Heart right ventricle (tissue), 16 donors: ENCODE measurements around the gene SLCO2A1. TPM values are rescaled to one million over a fixed set of nuclear protein-coding genes. Genes with fewer than 3 reads are reported as not detected.

Experiments
- ATAC-seq, 8 donors: fragments of 200-7000 bp; cut with Tn5 transposase; one replicate each; pipeline ENCODE4 v1.9.1; 2020; ENCODE audit warnings: mild to moderate bottlenecking in 8 of 8, moderate library complexity in 8 of 8, moderate number of reproducible peaks in 1 of 8
- DNase-seq, 2 donors: peaks; one replicate each; pipeline ENCODE4 v3.0.0-alpha.2; 2020
- H3K27ac ChIP-seq, 10 donors: fragments of 200-600 bp; sonication (generic) in 2 of 10; one replicate each; pipeline versions ENCODE4 v1.5.0 to v1.8.0; 2020 to 2022; ENCODE audit warnings: mild to moderate bottlenecking in 3 of 10
- H3K27me3 ChIP-seq, 7 donors: fragments of 200-600 bp; one replicate each; pipeline ENCODE4 v1.8.0; 2021 to 2022; ENCODE audit warnings: mild to moderate bottlenecking in 2 of 7
- H3K36me3 ChIP-seq, 9 donors: fragments of 200-600 bp; sonication (generic) in 1 of 9; one replicate each; pipeline versions ENCODE4 v1.5.0 to v1.8.0; 2020 to 2022; ENCODE audit warnings: mild to moderate bottlenecking in 2 of 9
- H3K4me1 ChIP-seq, 9 donors: fragments of 200-600 bp; sonication (generic) in 1 of 9; one replicate each; pipeline versions ENCODE4 v1.5.0 to v1.8.0; 2020 to 2022; ENCODE audit warnings: mild to moderate bottlenecking in 4 of 9
- H3K4me3 ChIP-seq, 10 donors: fragments of 200-600 bp; sonication (generic) in 2 of 10; one replicate each; pipeline versions ENCODE4 v1.5.0 to v1.8.0; 2020 to 2022; ENCODE audit warnings: mild to moderate bottlenecking in 7 of 10, moderate library complexity in 2 of 10
- H3K9me3 ChIP-seq, 11 donors: fragments of 200-600 bp in 10 of 11; sonication (generic) in 2 of 11; one replicate each; pipeline versions ENCODE4 v1.5.0 to v1.8.0; 2013 to 2022; ENCODE audit warnings: mild to moderate bottlenecking in 2 of 11, control low read depth in 1 of 11, moderate library complexity in 1 of 11
- WGBS, 2 donors: extraction: QIAGEN DNeasy Blood & Tissue Kit; methylation state at CpG; one replicate each; pipeline ENCODE4 v1.1.7; 2013; ENCODE audit warnings: inconsistent platforms in 1 of 2; 5-methylcytosine and 5-hydroxymethylcytosine counted together
- intact Hi-C, 10 donors: fragments of 100-400 bp; cut with DNase I; formaldehyde crosslinking; loops; one replicate each; pipeline versions ENCODE4 v1.11.1 to v1.14.2; 2022
- polyA plus RNA-seq, 2 donors: library from polyadenylated mRNA; stranded (reverse); fragments of 200-250 nt; gene quantifications; one replicate each; pipeline ENCODE4 v1.2.3, GENCODE V29; 2013
- total RNA-seq, 10 donors: library from RNA; stranded (reverse); fragmentation: NEBNext Ultra II Directional in 3 of 10; extraction: Animal tissue kit (Norgen Biotek cat#: 25700) in 3 of 10; gene quantifications; one replicate each; pipeline versions ENCODE4 v1.2.1 to v1.2.4, GENCODE V29; 2021 to 2023
- TF ChIP-seq, protein P1 (sequence below), 9 donors: fragments of 200-600 bp; sonication (generic) in 2 of 9; IDR thresholded peaks; one replicate each; pipeline versions ENCODE4 v1.5.0 to v1.8.0; 2021 to 2022; ENCODE audit warnings: antibody characterized with exemption in 9 of 9, mild to moderate bottlenecking in 5 of 9, moderate library complexity in 1 of 9
- donor health status: Arrhythmogenic right ventricular cardiomyopathy.
- donor health status: ischemic (EF 13 %, LVEDD 7.1; RV severe dilation, severe dysfunction).
- donor health status: healthy with polysubstance abuse.
- donor health status: DM: no; HTN: yes; CAD: no.
- donor health status: DM: no; HTN: no; CAD: no.
- donor health status: ischemic (EF 25% LVEDD 6.9; RV normal size, moderate dysfunction).
- donor health status: ischemic (EF 25% LVEDD 5.7; RV mildly dilated, moderate dysfunction).
- donor health status: healthy.
- donor health status: DM: yes; HTN: yes; CAD: no.
- donor health status: Ischemic cardiomyopathy.
- donor health status: ischemic (EF 35%, LVEDD 5.7; RV mildly dilated, moderate dysfunction).
- donor health status: nonischemic (EF 11% LVEDD 7.7; RV severe dilation, severe dysfunction).
- donor health status: DM: yes; HTN: yes; CAD: no.
- donor health status: PGD.
- donor health status: ischemic (EF 29% LVEDD 5.4; RV normal size, mild dysfunction).
- donor health status: nonischemic (EF 23%, LVEDD 6.1; RV moderate dilation, normal function).

Gene SLCO2A1
- total and polyA plus RNA-seq, 12 donors = 3.6 to 30.4 (median 10.0) TPM

DNA sequence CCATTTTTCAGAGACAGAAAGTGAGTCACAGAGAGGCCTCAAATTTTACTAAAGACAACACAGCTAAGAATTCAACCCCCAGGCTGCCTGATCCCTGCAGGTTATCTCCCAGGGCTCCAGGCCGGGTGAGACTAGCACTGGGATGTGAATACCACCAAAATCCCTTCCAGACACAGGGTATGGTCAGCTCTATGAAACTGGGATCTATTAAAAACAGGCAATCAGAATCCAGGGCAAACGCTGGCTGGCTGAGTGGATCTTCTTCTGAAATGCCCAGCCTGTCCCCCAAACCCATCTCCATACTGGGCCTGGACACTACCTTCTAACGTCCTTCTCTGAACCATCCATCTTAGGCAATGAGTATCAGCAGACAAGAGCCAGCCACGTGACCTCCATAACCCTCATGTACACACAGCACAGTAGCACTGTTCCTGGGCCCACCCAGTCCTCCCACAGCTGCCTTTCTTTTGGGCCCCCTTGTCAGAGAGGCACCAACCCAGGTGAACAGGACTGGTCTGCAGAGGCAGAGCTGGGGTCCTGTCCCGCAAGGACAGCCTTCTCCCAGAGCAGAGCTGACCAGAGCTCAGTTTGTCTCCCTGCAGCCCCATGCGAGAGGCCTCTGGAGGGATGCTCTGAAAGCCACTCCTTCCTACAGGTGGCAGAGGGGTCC is 135.9 kb downstream of the SLCO2A1 start:
- peak overlapping the region in 7 of 10 donors; percentile 31 to 73 (median 51) for H3K27ac ChIP-seq
- no peak for ATAC-seq
- intact Hi-C loops = loop anchor here in 1 of 10 donors (5.0 to 10.0 kb wide), 2 partner anchors 72 to 229 kb away; partner anchors contain the start of gene TOPBP1

DNA sequence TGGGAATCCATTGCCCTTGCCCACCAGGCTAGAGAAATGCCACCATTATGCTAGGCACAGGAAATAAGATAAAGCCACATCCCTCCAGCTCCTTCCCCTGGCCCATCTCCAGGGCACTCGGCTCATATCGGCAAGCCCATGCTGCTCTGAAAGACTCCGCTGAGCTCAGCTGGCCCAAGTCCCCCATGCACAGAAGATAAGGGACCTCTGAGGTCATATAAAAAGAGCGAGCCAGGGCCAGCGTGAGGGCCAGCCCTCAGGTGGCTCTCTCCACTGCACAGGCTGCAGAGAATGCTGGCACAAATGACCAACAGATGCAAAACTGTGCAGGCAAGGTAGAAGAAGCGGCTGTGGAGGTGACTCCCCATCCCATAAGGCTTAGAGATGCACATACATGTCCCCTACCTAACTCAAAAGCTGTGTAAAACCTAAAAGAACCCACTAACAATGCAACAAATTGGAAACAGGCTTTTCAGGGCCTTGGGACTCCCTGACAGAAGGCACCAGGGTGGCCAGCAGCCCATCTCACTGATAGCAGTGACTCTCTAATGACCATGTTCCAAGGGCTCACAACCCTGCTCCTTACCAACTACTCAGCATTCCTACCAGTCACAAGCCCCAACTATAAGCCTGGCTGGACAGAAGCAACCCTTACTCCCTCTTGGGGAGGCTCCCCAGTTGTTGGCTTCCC is 137.0 kb downstream of the SLCO2A1 start:
- H3K27me3 ChIP-seq = peaks cover 0 to 49% (median 8%) of the 10 kb centered on the region in 7 donors
- peak; percentile 74 to 79 for DNase-seq
- no peaks in the 10 kb centered on the region for H3K9me3 ChIP-seq
- peak; percentile 56 to 93 (median 85) for ATAC-seq
- peaks cover 14 to 55% (median 28%) of the 10 kb centered on the region in 9 donors for H3K4me1 ChIP-seq
- H3K4me3 ChIP-seq = no peak overlapping the region
- no peaks in the 10 kb centered on the region for H3K36me3 ChIP-seq
- peak overlapping the region in 7 of 10 donors; percentile 21 to 68 (median 39) for H3K27ac ChIP-seq
- intact Hi-C loops = loop anchor here in 1 of 10 donors (5.0 to 10.0 kb wide), 2 partner anchors 70 to 228 kb away; partner anchors contain the start of gene TOPBP1
- TF ChIP-seq, protein P1, sequence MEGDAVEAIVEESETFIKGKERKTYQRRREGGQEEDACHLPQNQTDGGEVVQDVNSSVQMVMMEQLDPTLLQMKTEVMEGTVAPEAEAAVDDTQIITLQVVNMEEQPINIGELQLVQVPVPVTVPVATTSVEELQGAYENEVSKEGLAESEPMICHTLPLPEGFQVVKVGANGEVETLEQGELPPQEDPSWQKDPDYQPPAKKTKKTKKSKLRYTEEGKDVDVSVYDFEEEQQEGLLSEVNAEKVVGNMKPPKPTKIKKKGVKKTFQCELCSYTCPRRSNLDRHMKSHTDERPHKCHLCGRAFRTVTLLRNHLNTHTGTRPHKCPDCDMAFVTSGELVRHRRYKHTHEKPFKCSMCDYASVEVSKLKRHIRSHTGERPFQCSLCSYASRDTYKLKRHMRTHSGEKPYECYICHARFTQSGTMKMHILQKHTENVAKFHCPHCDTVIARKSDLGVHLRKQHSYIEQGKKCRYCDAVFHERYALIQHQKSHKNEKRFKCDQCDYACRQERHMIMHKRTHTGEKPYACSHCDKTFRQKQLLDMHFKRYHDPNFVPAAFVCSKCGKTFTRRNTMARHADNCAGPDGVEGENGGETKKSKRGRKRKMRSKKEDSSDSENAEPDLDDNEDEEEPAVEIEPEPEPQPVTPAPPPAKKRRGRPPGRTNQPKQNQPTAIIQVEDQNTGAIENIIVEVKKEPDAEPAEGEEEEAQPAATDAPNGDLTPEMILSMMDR (IDR thresholded peaks at IDR 0.05) = no peak
- WGBS, 2 donors = 28 to 36% methylated on average over 6 of the region's 6 CpGs

More for the DNA sequence above, 135.9 kb downstream of the SLCO2A1 start:
- Histone ChIP-seq H3K27me3 (peaks cover 0 to 52% (median 8%) of the 10 kb centered on the region in 7 donors), H3K4me3 (peak overlapping the region in 6 of 10 donors; percentile 58 to 90 (median 72)), H3K36me3 (no peaks in the 10 kb centered on the region), H3K9me3 (no peaks in the 10 kb centered on the region), H3K4me1 (peaks cover 14 to 49% (median 23%) of the 10 kb centered on the region in 9 donors)
- WGBS, 2 donors = 76 to 87% methylated on average over 6 of the region's 6 CpGs
- no peak for DNase-seq
- TF ChIP-seq, protein P1 (IDR thresholded peaks at IDR 0.05) = no peak

DNA sequence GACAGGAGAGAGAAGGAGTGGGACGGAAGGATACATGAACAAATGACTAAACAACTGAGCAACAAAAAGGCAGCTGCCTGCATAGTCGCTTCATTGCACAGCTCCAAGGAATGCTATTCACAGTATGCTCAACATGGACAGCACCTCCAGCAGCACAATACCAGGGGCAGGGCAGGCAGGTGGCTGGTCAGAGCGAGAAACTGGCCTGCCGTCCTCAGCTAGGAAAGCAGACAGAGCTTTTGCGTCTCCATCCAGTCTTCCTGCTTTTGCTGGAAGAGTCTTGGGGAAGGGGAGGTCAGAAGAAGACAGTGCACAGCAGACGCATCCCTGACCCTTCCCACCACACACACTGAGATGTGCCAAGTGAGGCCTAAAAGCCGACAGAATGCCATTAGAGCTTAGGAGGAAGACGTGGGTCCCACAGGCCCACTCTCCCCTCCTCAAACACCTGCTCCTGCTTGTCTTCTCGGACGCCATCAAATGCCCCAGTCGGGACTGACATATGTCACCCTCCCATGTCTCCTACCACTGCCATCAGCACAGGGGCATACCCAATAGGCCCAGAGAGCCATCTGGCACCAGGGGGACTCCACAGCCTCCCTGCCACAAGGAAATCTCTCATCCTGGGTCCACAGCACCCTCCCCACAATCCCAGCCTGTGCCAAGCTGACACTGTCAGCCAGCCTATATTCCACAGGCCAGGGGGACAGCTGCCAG is 137.9 kb downstream of the SLCO2A1 start:
- Histone ChIP-seq H3K9me3 (no peaks in the 10 kb centered on the region), H3K4me3 (no peak overlapping the region), H3K27me3 (peaks cover 0 to 42% (median 8%) of the 10 kb centered on the region in 7 donors), H3K36me3 (no peaks in the 10 kb centered on the region), H3K27ac (peak overlapping the region in 2 of 10 donors; percentile 7 to 68), H3K4me1 (peaks cover 14 to 63% (median 31%) of the 10 kb centered on the region in 9 donors)
- TF ChIP-seq, protein P1 (IDR thresholded peaks at IDR 0.05) = no peak
- ATAC-seq (peak in 1 of 8 donors; percentile 3), DNase-seq (no peak)
- WGBS, 2 donors = 92 to 93% methylated on average over 11 of the region's 11 CpGs
- intact Hi-C loops = loop anchor here in 1 of 10 donors (5.0 to 10.0 kb wide), 2 partner anchors 70 to 227 kb away; partner anchors contain the start of gene TOPBP1
